ENCODE results near the gene NFYC.
A peak's percentile ranks its signal among the peaks of the same experiment; 100 is the strongest.

NFYC gene

GRCh38 chr1:40658751-40659648, 32.5 kb upstream of the NFYC start:
- no peak for DNase-seq
- Mint-ChIP-seq H3K27ac (no peak overlapping the region), H3K36me3 (no peaks in the 10 kb centered on the region), H3K9me3 (no peaks in the 10 kb centered on the region), H3K4me3 (no peak overlapping the region), H3K4me1 (peaks cover 7% of the 10 kb centered on the region), H3K27me3 (peaks cover 16% of the 10 kb centered on the region)
- CTCF ChIA-PET = no interaction called here

DNA sequence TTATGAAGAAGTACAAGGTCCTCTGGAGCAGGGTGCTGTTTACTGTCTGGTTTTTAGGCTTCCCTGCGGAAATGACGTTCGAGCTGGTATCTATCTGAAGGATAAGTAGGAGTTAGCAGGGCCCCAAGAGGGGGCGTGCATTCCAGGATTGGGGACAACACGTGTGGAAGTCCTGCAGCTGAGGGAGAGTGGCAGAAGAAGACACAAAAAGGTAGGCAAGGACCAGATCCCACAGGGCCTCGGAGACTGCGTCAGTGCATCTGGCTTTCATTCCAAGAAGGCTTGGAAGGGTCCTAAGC, 31.9 kb upstream of the NFYC start:
- peaks cover 7% of the 10 kb centered on the region for H3K4me1 Mint-ChIP-seq
- CTCF ChIA-PET = no interaction called here
- H3K36me3 Mint-ChIP-seq = no peaks in the 10 kb centered on the region
- peaks cover 16% of the 10 kb centered on the region for H3K27me3 Mint-ChIP-seq
- H3K9me3 Mint-ChIP-seq = no peaks in the 10 kb centered on the region
- no peak overlapping the region for H3K4me3 Mint-ChIP-seq
- H3K27ac Mint-ChIP-seq = no peak overlapping the region
- no peak for DNase-seq

DNA sequence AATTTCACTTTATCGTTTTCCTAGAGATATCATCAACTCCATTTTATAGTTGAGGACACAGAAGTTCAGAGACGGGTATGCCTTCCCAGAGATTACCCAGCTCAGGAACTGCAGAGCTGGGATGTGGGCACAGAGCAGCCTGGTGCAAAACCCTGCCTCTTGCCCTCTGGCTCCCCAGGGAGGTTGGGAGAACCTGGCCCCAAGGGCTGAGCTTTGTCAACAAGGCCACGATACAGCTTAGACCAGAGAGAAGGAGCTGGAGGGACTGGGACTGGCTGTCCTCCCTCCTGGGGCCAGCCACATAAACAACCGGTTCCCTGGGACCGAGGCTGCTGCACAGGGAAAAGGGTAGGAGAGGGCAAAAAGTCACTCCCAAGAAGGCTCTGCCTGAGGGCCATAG, 29.8 kb upstream of the NFYC start:
- Mint-ChIP-seq H3K27me3 (peaks cover 21% of the 10 kb centered on the region), H3K9me3 (no peaks in the 10 kb centered on the region), H3K36me3 (no peaks in the 10 kb centered on the region), H3K4me3 (no peak overlapping the region), H3K27ac (no peak overlapping the region), H3K4me1 (peaks cover 16% of the 10 kb centered on the region)
- no peak for DNase-seq
- CTCF ChIA-PET = interaction anchor here (1.2 to 2.2 kb wide), 2 partner anchors 11 to 30 kb away, joined by 3 to 6 read pairs; no protein-coding TSS in a partner anchor

DNA sequence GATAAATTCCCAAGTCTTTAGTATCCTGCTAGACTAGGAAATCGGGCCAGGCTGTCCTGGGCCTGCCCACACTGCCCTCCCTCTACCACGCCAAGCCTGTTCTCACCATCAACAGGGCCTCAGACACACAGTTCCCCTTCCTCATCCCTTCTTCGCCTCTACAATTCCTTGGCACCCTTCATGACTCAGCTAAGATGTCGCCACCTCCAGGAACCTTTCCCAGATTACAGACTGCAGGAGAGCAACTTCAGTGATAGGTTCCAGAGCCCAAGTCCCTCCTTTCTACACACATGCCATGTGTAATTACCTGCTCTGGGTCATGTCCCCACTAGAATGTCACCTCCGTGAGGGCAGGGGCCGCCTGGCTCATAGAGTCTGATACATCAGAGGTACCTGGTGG, 29.4 kb upstream of the NFYC start:
- no peak overlapping the region for H3K27ac Mint-ChIP-seq
- no peak overlapping the region for H3K4me3 Mint-ChIP-seq
- DNase-seq = no peak
- H3K9me3 Mint-ChIP-seq = no peaks in the 10 kb centered on the region
- H3K4me1 Mint-ChIP-seq = peaks cover 16% of the 10 kb centered on the region
- H3K27me3 Mint-ChIP-seq = peaks cover 21% of the 10 kb centered on the region
- H3K36me3 Mint-ChIP-seq = no peaks in the 10 kb centered on the region
- CTCF ChIA-PET = interaction anchor here (0.9 to 2.2 kb wide), 3 partner anchors 12 to 37 kb away, joined by 3 to 6 read pairs (median 3); no protein-coding TSS in a partner anchor

DNA sequence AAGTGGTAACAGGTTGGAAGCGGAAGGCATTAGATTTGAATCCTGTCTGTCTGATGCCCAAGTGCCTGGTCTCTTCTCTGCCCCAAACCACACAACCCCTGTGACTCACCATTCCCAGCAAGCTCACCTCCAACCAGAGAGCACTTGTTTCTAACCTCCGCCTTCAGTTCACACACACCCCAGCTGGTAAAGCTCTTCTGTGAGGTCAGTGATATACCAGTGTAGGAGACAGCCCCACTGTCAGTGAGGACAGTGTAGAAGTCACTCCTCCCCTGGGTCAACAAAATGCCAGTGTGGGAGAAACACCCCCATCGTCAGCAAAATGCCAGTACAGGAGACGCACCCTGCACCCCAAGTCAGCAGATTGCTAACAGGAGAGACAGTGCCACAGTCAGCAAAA, 28.6 kb upstream of the NFYC start:
- peaks cover 16% of the 10 kb centered on the region for H3K4me1 Mint-ChIP-seq
- H3K27ac Mint-ChIP-seq = no peak overlapping the region
- no peaks in the 10 kb centered on the region for H3K9me3 Mint-ChIP-seq
- H3K27me3 Mint-ChIP-seq = peaks cover 21% of the 10 kb centered on the region
- H3K36me3 Mint-ChIP-seq = no peaks in the 10 kb centered on the region
- no peak for DNase-seq
- H3K4me3 Mint-ChIP-seq = no peak overlapping the region
- CTCF ChIA-PET = interaction anchor here (0.9 to 2.2 kb wide), 2 partner anchors 32 to 38 kb away, joined by 3 to 6 read pairs; no protein-coding TSS in a partner anchor

- Mint-ChIP-seq H3K27ac (no peak overlapping the region), H3K27me3 (peaks cover 15% of the 10 kb centered on the region), H3K4me3 (peak overlapping the region; percentile 13), H3K9me3 (no peaks in the 10 kb centered on the region), H3K36me3 (no peaks in the 10 kb centered on the region), H3K4me1 (peaks cover 18% of the 10 kb centered on the region)
- CTCF ChIA-PET = interaction anchor here (0.9 to 2.2 kb wide), 2 partner anchors 32 to 38 kb away, joined by 3 to 6 read pairs; no protein-coding TSS in a partner anchor
- DNase-seq = no peak
These were observed 28.0 kb upstream of the NFYC start for GRCh38 chr1:40663324-40664166.

DNA sequence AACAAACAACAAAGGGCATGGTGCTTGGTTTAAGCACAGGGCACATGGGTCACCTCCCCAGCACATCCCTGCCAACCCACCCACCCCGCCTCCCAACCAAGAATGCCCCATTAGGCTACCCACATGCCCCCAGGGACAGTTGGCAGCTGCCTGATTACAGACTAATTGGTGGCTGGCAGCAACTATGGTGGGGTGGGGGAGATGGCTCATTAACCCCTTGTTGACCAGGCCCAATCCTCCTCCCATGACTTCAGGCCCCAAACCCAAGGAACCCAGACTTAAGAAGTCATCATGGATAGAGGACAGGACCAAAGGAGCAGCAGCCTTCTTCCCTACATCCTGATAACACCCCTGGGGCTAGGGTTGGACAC, 27.4 kb upstream of the NFYC start:
- CTCF ChIA-PET = no interaction called here
- DNase-seq = no peak
- Mint-ChIP-seq H3K36me3 (no peaks in the 10 kb centered on the region), H3K27me3 (peaks cover 18% of the 10 kb centered on the region), H3K27ac (no peak overlapping the region), H3K4me3 (peak overlapping the region; percentile 72), H3K9me3 (no peaks in the 10 kb centered on the region), H3K4me1 (peaks cover 21% of the 10 kb centered on the region)

- DNase-seq = no peak
- H3K4me1 Mint-ChIP-seq = peaks cover 21% of the 10 kb centered on the region
- H3K36me3 Mint-ChIP-seq = no peaks in the 10 kb centered on the region
- no peak overlapping the region for H3K27ac Mint-ChIP-seq
- H3K27me3 Mint-ChIP-seq = peaks cover 25% of the 10 kb centered on the region
- CTCF ChIA-PET = interaction anchor here (1.0 kb wide), 1 partner anchor 132 kb away, joined by 3 read pairs; no protein-coding TSS in a partner anchor
- no peaks in the 10 kb centered on the region for H3K9me3 Mint-ChIP-seq
- H3K4me3 Mint-ChIP-seq = peak overlapping the region; percentile 72
These were observed 26.7 kb upstream of the NFYC start for GRCh38 chr1:40664791-40665190.

- DNase-seq = peak; percentile 86
- peaks cover 28% of the 10 kb centered on the region for H3K27me3 Mint-ChIP-seq
- peak within 1 kb of the TSS; percentile 83 for H3K4me3 Mint-ChIP-seq
- H3K27ac Mint-ChIP-seq = peak within 1 kb of the TSS; percentile 84
- no peaks in the 10 kb centered on the region for H3K36me3 Mint-ChIP-seq
- CTCF ChIA-PET = interaction anchor here (0.7 to 1.3 kb wide), 3 partner anchors 40 to 284 kb away, joined by 3 to 4 read pairs (median 3); no protein-coding TSS in a partner anchor
- H3K9me3 Mint-ChIP-seq = no peaks in the 10 kb centered on the region
- peaks cover 21% of the 10 kb centered on the region for H3K4me1 Mint-ChIP-seq
These were observed 26.0 kb upstream of the NFYC start, which contains the start of gene RIMS3 for GRCh38 chr1:40665335-40666171. Gene RIMS3 (minus strand): TSS chr1:40665682. CDS start chr1:40641925, 23,757 bp downstream.

DNA sequence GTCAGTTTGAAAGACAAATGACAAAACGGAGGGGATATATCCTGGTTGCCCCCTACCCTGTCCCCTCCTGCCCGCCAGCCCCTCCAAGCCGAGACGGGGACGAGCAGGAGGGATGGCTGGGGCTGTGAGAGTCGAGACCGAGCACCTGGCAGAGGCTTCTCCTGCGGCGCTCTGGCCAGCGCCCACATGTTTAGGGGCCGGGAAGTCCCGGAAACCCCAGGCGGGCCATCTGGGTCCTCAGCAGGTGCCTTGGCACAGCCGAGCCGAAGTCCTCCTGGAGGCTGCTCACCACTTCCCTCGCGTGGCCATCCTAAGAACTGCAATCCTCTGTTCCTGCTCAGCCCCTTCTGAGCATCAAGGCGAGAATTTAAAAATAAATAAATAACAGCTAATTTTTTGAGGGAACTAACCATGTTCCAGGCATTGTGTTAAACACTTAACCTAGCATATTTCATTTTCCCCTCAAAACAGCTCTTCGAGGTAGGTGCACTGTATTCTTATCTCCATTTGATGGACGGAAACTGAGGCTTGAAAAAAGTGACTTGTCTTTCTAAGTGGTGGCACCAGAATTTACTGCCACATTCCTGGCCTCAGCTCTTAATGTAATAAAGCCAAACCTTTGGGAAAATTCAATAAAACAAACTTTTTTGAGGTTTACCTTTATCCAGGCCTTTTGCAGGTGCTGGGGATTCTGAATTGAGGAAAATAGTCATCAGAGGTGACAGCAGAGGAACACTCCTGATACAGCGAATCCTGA, 22.6 kb upstream of the NFYC start:
- CTCF ChIA-PET = interaction anchor here (0.6 to 3.5 kb wide), 11 partner anchors 10 to 292 kb away, joined by 3 to 31 read pairs (median 5); partner anchors contain the start of gene NFYC
- peaks cover 2% of the 10 kb centered on the region for H3K9me3 Mint-ChIP-seq
- no peaks in the 10 kb centered on the region for H3K36me3 Mint-ChIP-seq
- H3K27ac Mint-ChIP-seq = no peak overlapping the region
- peaks cover 14% of the 10 kb centered on the region for H3K4me1 Mint-ChIP-seq
- peak; percentile 91 for DNase-seq
- peak overlapping the region; percentile 41 for H3K4me3 Mint-ChIP-seq
- H3K27me3 Mint-ChIP-seq = peaks cover 36% of the 10 kb centered on the region

DNA sequence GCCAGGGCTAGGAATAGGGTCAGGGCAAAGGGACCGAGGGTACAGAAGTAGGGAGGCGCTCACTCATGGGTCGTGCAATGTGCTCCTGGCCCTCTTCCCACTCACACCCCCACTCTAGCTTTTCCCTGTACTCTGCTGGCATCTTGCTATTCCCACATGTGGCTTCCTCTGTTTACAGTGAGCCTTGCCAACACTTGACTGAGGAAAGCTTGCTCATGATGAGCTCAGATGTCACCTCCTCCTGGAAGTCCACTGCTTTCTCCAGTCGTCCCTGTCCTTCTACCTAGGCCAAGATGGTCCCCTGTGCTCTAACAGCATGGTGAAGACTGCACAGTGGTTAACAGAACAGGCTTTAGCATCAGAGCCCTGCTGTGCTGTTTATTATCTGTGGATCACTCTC, 18.1 kb upstream of the NFYC start:
- Mint-ChIP-seq H3K4me1 (peaks cover 4% of the 10 kb centered on the region), H3K36me3 (no peaks in the 10 kb centered on the region), H3K4me3 (no peak overlapping the region), H3K27ac (no peak overlapping the region), H3K9me3 (peaks cover 2% of the 10 kb centered on the region), H3K27me3 (peaks cover 55% of the 10 kb centered on the region)
- DNase-seq = no peak
- CTCF ChIA-PET = no interaction called here

- Mint-ChIP-seq H3K27ac (no peak overlapping the region), H3K4me1 (no peaks in the 10 kb centered on the region), H3K9me3 (peaks cover under 1% of the 10 kb centered on the region), H3K36me3 (no peaks in the 10 kb centered on the region), H3K27me3 (peaks cover 31% of the 10 kb centered on the region), H3K4me3 (no peak overlapping the region)
- CTCF ChIA-PET = no interaction called here
- no peak for DNase-seq
These were observed 15.0 kb upstream of the NFYC start for GRCh38 chr1:40676501-40676900.

All from activated naive CD4-positive, alpha-beta T cell treated with anti-CD3 and anti-CD28 coated beads, Interleukin-2, amount 10 ng/mL, durations not matched to agents 7 days and 5 days (primary cell).